Hematopoietic multipotent progenitor cell (in vitro differentiated cells): ENCODE results near the gene CFAP74. TPM values are rescaled to one million over a fixed set of nuclear protein-coding genes. Genes with fewer than 3 reads are reported as not detected.
"Not testable (repeated sequence)": the region's sequence is repeated elsewhere in the genome, so short reads cannot be mapped to it uniquely, and the experiment has no call there.

Experiments
- DNase-seq, 3 donors: peaks; one replicate each; pipeline ENCODE4 v3.0.0-alpha.2; 2011 to 2015; ENCODE audit warnings: low read depth in 2 of 3, low spot score in 2 of 3
- total RNA-seq: library from RNA; depleted of rRNA; stranded (reverse); fragments of >200 nt; gene quantifications from one replicate; pipeline ENCODE4 v1.2.3, GENCODE V29; 2012

Gene CFAP74
- total RNA-seq, 1 donor, result not detected

DNA sequence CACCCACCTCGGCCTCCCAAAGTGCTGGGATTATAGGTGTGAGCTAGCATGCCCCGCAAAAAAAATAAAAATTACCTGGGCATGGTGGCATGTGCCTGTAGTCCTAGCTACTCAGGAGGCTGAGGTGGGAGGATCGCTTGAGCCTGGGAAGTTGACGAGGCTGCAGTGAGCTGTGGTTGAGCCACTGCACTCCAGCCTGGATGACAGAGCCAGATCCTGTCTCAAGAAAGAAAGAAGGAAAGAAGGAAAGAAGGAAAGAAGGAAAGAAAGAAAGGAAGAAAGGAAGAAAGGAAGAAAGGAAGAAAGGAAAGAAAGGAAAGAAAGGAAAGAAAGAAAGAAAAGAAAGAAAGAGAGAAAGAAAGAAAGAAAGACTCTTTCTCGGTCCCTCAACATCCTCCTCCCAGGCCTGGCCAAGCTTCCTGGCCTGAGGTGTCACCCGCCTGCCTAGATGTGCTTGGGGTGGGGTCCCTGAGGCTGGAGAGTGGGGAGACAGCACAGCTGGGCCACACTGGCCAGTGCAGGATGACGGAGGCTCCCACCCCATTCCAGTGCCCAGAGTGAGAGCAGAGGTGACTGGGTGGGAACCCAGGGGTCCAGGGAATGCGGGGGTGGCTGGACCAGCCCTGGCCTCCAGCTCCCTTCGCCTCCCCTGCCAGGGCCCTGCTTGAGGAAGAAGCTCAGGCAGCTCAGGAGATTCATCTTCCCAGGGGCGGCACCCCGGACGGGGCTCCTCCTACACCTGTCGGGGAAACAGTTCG is 102.5 kb downstream of the CFAP74 start:
- no peak for DNase-seq

GRCh38 chr1:1899967-1900327 is 103.6 kb downstream of the CFAP74 start:
- no peak for DNase-seq

DNA sequence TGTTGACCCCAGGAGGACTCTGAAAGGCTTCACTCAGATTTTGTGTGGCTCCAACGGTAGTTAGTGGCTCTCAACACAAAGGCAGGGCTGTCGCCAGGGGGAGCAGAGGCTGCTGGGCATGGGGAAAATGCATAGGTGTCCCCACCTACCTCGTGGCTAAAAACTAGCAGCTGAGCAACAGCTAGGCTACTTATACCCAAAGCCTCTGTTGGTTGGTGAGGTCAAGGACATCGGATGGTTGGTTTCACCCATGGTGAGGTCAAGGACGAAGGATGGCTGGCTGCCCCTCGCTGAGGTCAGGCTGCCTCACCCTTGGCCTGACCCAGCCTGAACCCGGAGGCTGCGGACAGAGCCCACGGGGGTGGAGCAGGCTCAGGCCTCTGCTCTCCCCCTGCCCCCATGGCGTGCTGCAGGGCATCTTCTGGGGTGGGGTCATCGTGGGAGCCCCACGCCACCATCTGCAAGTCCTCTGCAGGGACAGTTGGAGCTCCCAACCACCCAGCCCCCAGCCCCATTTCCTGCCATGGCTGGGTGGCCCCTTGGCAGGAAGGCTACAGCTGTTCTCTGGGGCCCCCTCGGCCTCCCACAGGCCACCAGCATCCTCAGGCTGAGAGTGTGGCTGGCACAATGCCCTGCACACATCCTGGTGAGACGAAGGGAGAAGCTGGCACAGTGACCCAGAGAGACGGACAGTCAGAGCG is 104.2 kb downstream of the CFAP74 start:
- DNase-seq, result peak in 2 of 3 donors; percentile 67 to 84

GRCh38 chr1:1898246-1898933 is 105.2 kb downstream of the CFAP74 start:
- DNase-seq, result no peak

- no peak for DNase-seq
Measured at GRCh38 chr1:1895456-1896336, 107.9 kb downstream of the CFAP74 start.

- no peak for DNase-seq
Measured at GRCh38 chr1:1895060-1895418, 108.5 kb downstream of the CFAP74 start.

DNA sequence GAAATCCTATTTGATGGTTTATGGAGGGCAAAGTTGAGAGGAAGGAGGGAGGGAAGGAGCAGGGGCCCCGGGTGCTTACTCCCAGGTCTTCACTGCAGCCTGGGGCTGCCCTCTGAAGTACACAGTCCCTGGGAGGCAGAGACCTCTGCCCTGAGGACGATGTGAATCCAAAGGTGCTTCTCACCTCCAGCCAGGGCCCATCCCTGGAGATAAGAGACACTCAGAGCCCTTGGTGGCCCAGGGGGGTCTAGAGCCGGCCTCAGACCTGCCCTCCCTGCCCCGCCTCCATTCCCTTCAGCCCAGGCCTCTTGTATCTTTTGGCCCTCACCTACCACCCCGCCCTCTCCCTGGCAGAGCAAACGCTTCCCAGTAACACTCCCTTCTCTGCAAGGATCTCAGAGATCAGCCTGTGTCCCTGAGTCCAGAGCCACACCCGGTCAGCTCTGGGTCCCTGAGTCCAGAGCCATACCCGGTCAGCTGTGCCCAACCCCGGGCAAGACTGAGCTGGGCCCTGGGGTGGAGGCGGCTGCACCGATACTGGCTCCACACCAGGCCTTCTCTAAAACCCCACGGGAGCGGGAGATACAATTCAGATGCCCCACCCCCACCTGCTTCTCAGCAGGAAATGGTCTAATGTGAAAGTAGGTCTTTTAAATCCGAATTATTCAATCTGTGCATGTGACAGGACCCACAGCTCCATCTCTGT is 109.1 kb downstream of the CFAP74 start:
- no peak for DNase-seq

DNA sequence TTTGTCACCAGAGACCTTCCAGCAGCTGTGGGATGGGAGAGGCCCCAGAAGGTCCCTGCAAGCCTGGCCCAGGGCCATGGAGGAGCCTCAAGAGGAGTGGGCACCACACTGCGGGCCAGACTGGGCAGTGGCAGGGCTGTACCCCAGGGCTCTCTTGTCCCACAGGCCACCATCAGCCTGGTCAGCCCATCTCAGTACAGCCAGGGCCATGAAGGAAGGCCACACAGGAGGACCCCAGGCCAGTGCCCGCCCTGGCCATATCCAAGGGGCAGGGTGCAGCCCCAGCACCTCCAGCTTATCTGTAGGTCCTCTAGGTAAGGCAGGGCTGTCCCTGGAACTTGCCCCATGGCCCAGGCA is 109.6 kb downstream of the CFAP74 start:
- DNase-seq, result no peak

- no peak for DNase-seq
Measured at GRCh38 chr1:1893291-1893985, 110.1 kb downstream of the CFAP74 start.

GRCh38 chr1:1892763-1893120 is 110.8 kb downstream of the CFAP74 start:
- DNase-seq, result no peak

DNA sequence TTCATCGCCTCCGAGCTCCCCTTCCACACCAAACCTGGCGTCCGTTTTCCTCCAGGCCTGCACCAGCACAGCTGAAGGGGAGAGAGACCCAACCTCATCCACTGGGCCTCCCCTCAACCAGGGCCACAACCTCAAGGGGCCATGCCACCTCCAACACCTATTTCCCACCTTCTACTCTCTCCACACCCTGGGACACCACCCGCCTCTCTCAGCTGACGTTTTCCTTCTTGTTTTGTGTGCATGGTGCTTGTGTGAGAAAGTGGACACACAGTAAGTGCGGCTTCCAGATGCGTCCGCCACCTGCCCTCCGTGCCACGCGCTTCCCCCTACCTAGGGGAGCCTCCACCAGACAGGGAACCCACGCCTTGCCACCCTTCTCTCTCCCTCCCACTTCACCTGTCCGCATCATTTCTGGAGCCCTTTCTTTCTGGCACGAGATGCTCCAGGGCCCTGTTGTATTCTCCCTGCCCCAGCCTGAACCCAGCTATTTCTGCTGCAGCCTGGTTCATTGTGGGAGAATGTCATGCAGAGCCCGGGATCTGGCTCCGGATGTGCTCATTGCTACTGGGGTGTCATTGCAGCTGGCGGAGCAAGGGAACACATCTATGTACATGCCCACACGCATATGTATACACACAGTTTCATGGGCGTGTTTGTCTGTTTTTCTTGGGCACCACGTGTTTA is 111.4 kb downstream of the CFAP74 start:
- no peak for DNase-seq

- peak in 2 of 3 donors; percentile 71 to 82 for DNase-seq
Measured at GRCh38 chr1:1891349-1892078, 112.1 kb downstream of the CFAP74 start.

- peak; percentile 92 for DNase-seq
Measured at GRCh38 chr1:1890506-1891348, 112.9 kb downstream of the CFAP74 start, which contains the start of gene GNB1. Gene GNB1, minus strand, starts transcription at chr1:1891087. Its CDS starts 65,634 bp downstream, at chr1:1825453.

- peak in 2 of 3 donors; percentile 61 to 70 for DNase-seq
Measured at GRCh38 chr1:1889847-1890505, 113.6 kb downstream of the CFAP74 start.

DNA sequence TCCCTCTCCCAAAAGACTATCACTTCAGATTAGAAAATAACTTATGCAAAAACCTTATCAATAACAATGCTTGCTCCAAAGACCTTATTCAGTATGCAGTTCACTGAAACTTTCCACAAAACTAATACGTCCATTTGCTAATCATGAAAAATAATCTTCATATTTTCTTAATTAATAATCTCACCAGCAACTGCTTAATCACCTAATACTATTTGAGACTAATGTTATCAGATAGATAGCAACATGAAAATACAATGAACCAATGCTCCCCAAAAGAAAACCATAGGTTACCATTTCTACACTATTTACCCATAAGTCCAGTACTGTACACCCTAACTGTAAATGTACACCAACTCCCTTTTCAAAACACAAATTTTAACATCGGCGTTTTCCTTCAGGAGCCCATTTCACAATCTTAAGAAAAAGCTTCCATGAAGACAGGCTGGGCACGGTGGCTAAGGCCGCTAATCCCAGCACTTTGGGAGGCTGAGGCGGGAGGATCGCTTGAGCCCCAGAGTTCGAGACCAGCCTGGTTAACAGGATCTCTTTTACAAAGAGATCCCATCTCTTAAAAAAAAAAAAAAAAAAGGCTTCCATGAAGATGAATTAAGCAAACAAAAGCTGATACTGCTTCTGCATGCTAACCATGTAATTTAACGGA is 114.4 kb downstream of the CFAP74 start:
- DNase-seq, result no peak

DNA sequence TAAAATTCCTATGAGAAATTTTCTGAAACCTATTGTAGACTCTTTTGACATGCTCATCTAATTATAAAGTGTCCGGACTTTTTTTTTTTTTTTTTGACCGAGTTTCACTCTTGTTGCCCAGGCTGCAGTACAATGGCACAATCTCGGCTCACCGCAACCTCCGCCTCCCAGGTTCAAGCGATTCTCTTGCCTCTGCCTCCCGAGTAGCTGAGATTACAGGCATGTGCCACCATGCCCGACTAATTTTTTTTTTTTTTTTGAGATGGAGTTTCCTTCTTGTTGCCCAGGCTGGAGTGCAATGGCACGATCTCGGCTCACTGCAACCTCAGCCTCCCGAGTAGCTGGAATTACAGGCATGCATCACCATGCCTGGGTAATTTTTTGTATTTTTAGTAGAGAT is 119.7 kb downstream of the CFAP74 start:
- DNase-seq, result not testable (repeated sequence)
